GM18858 (cell line): ENCODE measurements around the gene C14orf93.

ENCODE experiments used
- ATAC-seq: cut with Tn5 transposase; IDR thresholded peaks from one replicate; pipeline ENCODE4 v1.9.1; 2021; ENCODE audit not compliant: unreplicated experiment

Gene C14orf93

GRCh38 chr14:23045419-23046357 lies 35.7 kb upstream of the C14orf93 start:
- no peak for ATAC-seq

- no peak for ATAC-seq
These were observed 34.9 kb upstream of the C14orf93 start for GRCh38 chr14:23044840-23045239.

GRCh38 chr14:23043754-23044153 lies 33.8 kb upstream of the C14orf93 start:
- ATAC-seq: no peak

GRCh38 chr14:23043145-23043544 lies 33.2 kb upstream of the C14orf93 start:
- ATAC-seq: no peak

GRCh38 chr14:23042162-23042965 lies 32.4 kb upstream of the C14orf93 start, which contains the start of gene PSMB11:
Gene PSMB11, plus strand, starts transcription at chr14:23042212. Its CDS starts 14 bp downstream, at chr14:23042226.
- no peak for ATAC-seq

GRCh38 chr14:23041729-23042128 lies 31.8 kb upstream of the C14orf93 start:
- no peak for ATAC-seq

- no peak for ATAC-seq
These were observed 30.2 kb upstream of the C14orf93 start for GRCh38 chr14:23040100-23040499.

- ATAC-seq: no peak
These were observed 25.6 kb upstream of the C14orf93 start for GRCh38 chr14:23035303-23036144.

GRCh38 chr14:23034498-23035302 lies 24.8 kb upstream of the C14orf93 start, which contains the start of gene PSMB5:
Gene PSMB5, minus strand, starts transcription at chr14:23034900. Its CDS starts 19 bp downstream, at chr14:23034881.
- peak; percentile 81 for ATAC-seq

GRCh38 chr14:23033801-23034497 lies 24.0 kb upstream of the C14orf93 start:
- no peak for ATAC-seq

- no peak for ATAC-seq
These were observed 23.3 kb upstream of the C14orf93 start for GRCh38 chr14:23033251-23033727.

GRCh38 chr14:23030936-23031335 lies 21.0 kb upstream of the C14orf93 start:
- no peak for ATAC-seq

GRCh38 chr14:23028799-23029198 lies 18.9 kb upstream of the C14orf93 start:
- ATAC-seq: no peak

- ATAC-seq: no peak
These were observed 15.3 kb upstream of the C14orf93 start for GRCh38 chr14:23025151-23025814.

GRCh38 chr14:23024612-23025075 lies 14.7 kb upstream of the C14orf93 start:
- no peak for ATAC-seq

- ATAC-seq: no peak
These were observed 13.8 kb upstream of the C14orf93 start for GRCh38 chr14:23023795-23024152.

- no peak for ATAC-seq
These were observed 13.3 kb upstream of the C14orf93 start for GRCh38 chr14:23023022-23023794.
